GM12865 (cell line): ENCODE results near the gene TRIM66.

Source experiments
- DNase-seq: peaks from one replicate; pipeline ENCODE4 v3.0.0; 2010; ENCODE audit warnings: low read depth
- H3K4me3 ChIP-seq: 2 replicates; pipeline ENCODE4 v1.5.1; 2011; ENCODE audit warnings: mild to moderate bottlenecking, low read depth, low read length, control low read depth
- CTCF ChIP-seq: IDR thresholded peaks from 2 replicates; pipeline ENCODE4 v1.5.1; 2011; ENCODE audit warnings: low read length, control low read depth, low read depth, inconsistent platforms; ENCODE audit not compliant: insufficient read depth; ENCODE audit errors: missing control alignments

Gene TRIM66

GRCh38 chr11:8596504-8597046 is 85.9 kb downstream of the TRIM66 start:
- no peak for DNase-seq
- no peak for TF ChIP-seq CTCF
- H3K4me3 ChIP-seq = no peak overlapping the region

- no peak for TF ChIP-seq CTCF
- peak; percentile 82 for DNase-seq
- peak within 1 kb of the TSS; percentile 56 for H3K4me3 ChIP-seq
These were observed 88.2 kb downstream of the TRIM66 start, which contains the start of gene STK33 for GRCh38 chr11:8593935-8594909. Gene STK33, minus strand, starts transcription at chr11:8594228. Its CDS starts 119,323 bp downstream, at chr11:8474905.

DNA sequence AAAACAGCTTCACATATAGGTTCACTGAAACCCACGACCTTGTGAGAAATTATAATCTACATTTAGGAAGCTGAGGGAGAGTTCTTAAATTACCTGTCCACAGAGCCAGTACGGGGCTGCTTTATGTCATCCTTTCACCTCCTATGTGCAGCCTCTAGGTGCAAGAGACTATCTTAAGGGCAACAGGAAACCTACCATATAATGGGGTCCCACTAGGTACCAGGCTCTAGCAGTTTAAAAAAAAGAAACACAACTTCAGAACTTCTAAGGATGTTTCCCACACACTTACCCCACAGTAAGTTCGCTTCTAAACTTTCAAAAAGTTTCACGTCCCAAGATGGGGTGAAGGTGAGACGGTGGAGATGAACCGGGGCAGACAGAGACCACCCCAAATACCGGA is 89.0 kb downstream of the TRIM66 start:
- TF ChIP-seq CTCF = no peak
- no peak for DNase-seq
- H3K4me3 ChIP-seq = peak overlapping the region; percentile 56

DNA sequence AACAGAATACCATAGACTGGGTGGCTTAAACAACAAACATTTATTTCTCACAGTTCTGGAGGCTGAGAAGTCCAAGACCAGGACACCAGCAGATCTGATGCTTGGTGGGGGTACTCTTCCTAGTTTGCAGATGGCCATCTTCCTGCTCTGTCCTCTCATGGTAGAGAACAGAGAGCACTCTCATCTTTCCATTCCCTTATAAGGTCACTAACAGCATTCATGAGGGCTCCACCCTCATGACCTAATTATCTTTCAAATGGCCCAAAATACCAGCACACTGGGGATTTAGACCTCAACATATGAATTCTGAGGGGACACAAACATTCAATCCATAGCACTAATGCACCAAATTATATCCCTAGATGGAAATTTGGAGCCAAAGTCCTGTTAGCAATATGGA is 94.5 kb downstream of the TRIM66 start:
- DNase-seq = no peak
- H3K4me3 ChIP-seq = no peak overlapping the region
- no peak for TF ChIP-seq CTCF

- no peak for TF ChIP-seq CTCF
- DNase-seq = no peak
- H3K4me3 ChIP-seq = no peak overlapping the region
These were observed 95.7 kb downstream of the TRIM66 start for GRCh38 chr11:8586805-8587204.

- DNase-seq = no peak
- no peak for TF ChIP-seq CTCF
- H3K4me3 ChIP-seq = no peak overlapping the region
These were observed 96.3 kb downstream of the TRIM66 start for GRCh38 chr11:8586184-8586583.

DNA sequence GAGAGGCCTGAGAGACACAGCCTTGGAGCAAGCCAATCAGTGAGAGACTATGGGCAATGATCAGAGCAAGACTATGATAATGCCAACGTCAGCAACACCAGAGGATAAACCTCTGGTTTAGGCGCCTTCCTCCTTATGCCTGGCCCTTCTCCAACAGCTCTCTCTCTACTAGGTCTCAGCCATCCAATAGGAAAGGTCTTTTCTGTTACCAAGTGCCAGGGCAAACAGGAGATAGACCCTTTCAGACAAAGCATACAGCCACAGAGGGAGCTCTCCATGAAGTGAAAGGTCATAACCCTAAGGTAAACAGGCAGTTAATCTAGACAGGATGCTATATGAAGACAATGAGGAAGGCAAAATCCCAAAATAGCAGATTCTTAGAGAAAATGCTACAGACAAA is 98.0 kb downstream of the TRIM66 start:
- no peak overlapping the region for H3K4me3 ChIP-seq
- DNase-seq = peak; percentile 15
- TF ChIP-seq CTCF = no peak
